Brain microvascular endothelial cell (primary cell): Measurements from ENCODE around the gene ITGB3BP.

Experiments
- DNase-seq: peaks from one replicate; pipeline ENCODE4 v3.0.0-alpha.2; 2020
- H3K27ac ChIP-seq: fragments of 250-450 bp; sonication (Bioruptor Pico); 2 replicates; pipeline ENCODE4 v1.5.1; 2020; ENCODE audit warnings: mild to moderate bottlenecking, moderate library complexity
- H3K27me3 ChIP-seq: fragments of 250-450 bp; sonication (Bioruptor Pico); replicated peaks from 2 replicates; pipeline ENCODE4 v1.5.1; 2020; ENCODE audit warnings: mild to moderate bottlenecking
- H3K36me3 ChIP-seq: fragments of 250-450 bp; sonication (Bioruptor Pico); replicated peaks from 2 replicates; pipeline ENCODE4 v1.5.1; 2020; ENCODE audit warnings: mild to moderate bottlenecking
- H3K4me3 ChIP-seq: 2 replicates; pipeline ENCODE4 v1.5.1; 2011; ENCODE audit warnings: low read depth, mild to moderate bottlenecking, control low read depth, low read length, moderate library complexity
- CTCF ChIP-seq: IDR thresholded peaks from 2 replicates; pipeline ENCODE4 v1.5.1; 2011; ENCODE audit warnings: low read depth, mild to moderate bottlenecking, moderate library complexity, low read length, control low read depth, inconsistent platforms; ENCODE audit errors: missing control alignments
- in situ Hi-C: cut with HindIII; loops from 2 replicates; pipeline ENCODE4 v1.10.0; 2017; ENCODE audit warnings: low sequenced_read_pairs, low pct_ligation_motif_present

The ITGB3BP gene

GRCh38 chr1:63453232-63453631, 69.8 kb downstream of the ITGB3BP start:
- in situ Hi-C loops, result no loop called here
- H3K36me3 ChIP-seq, result no peaks in the 10 kb centered on the region
- H3K4me3 ChIP-seq, result no peak overlapping the region
- no peak overlapping the region for H3K27ac ChIP-seq
- no peaks in the 10 kb centered on the region for H3K27me3 ChIP-seq
- TF ChIP-seq CTCF, result no peak
- no peak for DNase-seq

- Histone ChIP-seq H3K27me3 (no peaks in the 10 kb centered on the region), H3K36me3 (no peaks in the 10 kb centered on the region), H3K27ac (no peak overlapping the region), H3K4me3 (no peak overlapping the region)
- TF ChIP-seq CTCF, result no peak
- in situ Hi-C loops, result no loop called here
- DNase-seq, result no peak
These were observed 72.6 kb downstream of the ITGB3BP start for GRCh38 chr1:63450416-63450815.

GRCh38 chr1:63448731-63449246, 74.2 kb downstream of the ITGB3BP start:
- no peak for DNase-seq
- Histone ChIP-seq H3K27ac (no peak overlapping the region), H3K27me3 (no peaks in the 10 kb centered on the region), H3K4me3 (no peak overlapping the region), H3K36me3 (no peaks in the 10 kb centered on the region)
- no peak for TF ChIP-seq CTCF
- in situ Hi-C loops, result no loop called here

GRCh38 chr1:63442141-63442475, 80.9 kb downstream of the ITGB3BP start:
- H3K27ac ChIP-seq, result no peak overlapping the region
- TF ChIP-seq CTCF, result no peak
- DNase-seq, result no peak
- no peaks in the 10 kb centered on the region for H3K36me3 ChIP-seq
- in situ Hi-C loops, result no loop called here
- no peaks in the 10 kb centered on the region for H3K27me3 ChIP-seq
- no peak overlapping the region for H3K4me3 ChIP-seq

- Histone ChIP-seq H3K27ac (no peak overlapping the region), H3K36me3 (no peaks in the 10 kb centered on the region), H3K27me3 (no peaks in the 10 kb centered on the region), H3K4me3 (no peak overlapping the region)
- in situ Hi-C loops, result no loop called here
- no peak for TF ChIP-seq CTCF
- no peak for DNase-seq
These were observed 87.9 kb downstream of the ITGB3BP start for GRCh38 chr1:63435161-63435560.

GRCh38 chr1:63429281-63429680, 93.7 kb downstream of the ITGB3BP start:
- Histone ChIP-seq H3K27ac (no peak overlapping the region), H3K36me3 (no peaks in the 10 kb centered on the region), H3K27me3 (no peaks in the 10 kb centered on the region), H3K4me3 (no peak overlapping the region)
- in situ Hi-C loops, result no loop called here
- TF ChIP-seq CTCF, result no peak
- no peak for DNase-seq
